IPS DF 6.9 (cell line): Measurements from ENCODE around the gene NUBP2.

Source experiments
- DNase-seq: peaks from one replicate; pipeline ENCODE4 v3.0.0-alpha.2; 2013; ENCODE audit warnings: low read depth, low spot score
- H3K27ac ChIP-seq: one replicate; pipeline ENCODE4 v1.5.1; 2013; ENCODE audit warnings: low read length, control low read depth
- H3K27me3 ChIP-seq: 2 replicates; pipeline ENCODE4 v1.6.1; 2013; ENCODE audit warnings: mild to moderate bottlenecking, low read length; ENCODE audit not compliant: control insufficient read depth, insufficient read depth
- H3K36me3 ChIP-seq: 2 replicates; pipeline ENCODE4 v1.6.1; 2013; ENCODE audit warnings: low read length; ENCODE audit not compliant: control insufficient read depth, insufficient read depth
- H3K4me1 ChIP-seq: 2 replicates; pipeline ENCODE4 v1.6.1; 2013; ENCODE audit warnings: low read length; ENCODE audit not compliant: control insufficient read depth, insufficient read depth
- H3K4me3 ChIP-seq: 2 replicates; pipeline ENCODE4 v1.5.1; 2013; ENCODE audit warnings: mild to moderate bottlenecking, low read length
- H3K9me3 ChIP-seq: 2 replicates; pipeline ENCODE4 v1.6.1; 2013; ENCODE audit warnings: low read length, inconsistent platforms; ENCODE audit not compliant: control insufficient read depth, insufficient read depth
- WGBS: extraction: QIAGEN DNeasy Blood & Tissue Kit; methylation state at CpG from one replicate; pipeline ENCODE4 v1.1.7; 2013; ENCODE audit warnings: mixed read lengths, missing lambda C conversion rate; ENCODE audit not compliant: insufficient read length, insufficient coverage; 5-methylcytosine and 5-hydroxymethylcytosine counted together

NUBP2 gene

GRCh38 chr16:1828645-1829410 is 46.1 kb downstream of the NUBP2 start:
- Histone ChIP-seq H3K4me3 (no peak overlapping the region), H3K27ac (no peak overlapping the region), H3K4me1 (peaks cover 2% of the 10 kb centered on the region; the same call in 1 of the 2 replicates), H3K9me3 (no peaks in the 10 kb centered on the region), H3K27me3 (no peaks in the 10 kb centered on the region), H3K36me3 (no peaks in the 10 kb centered on the region)
- WGBS: no CpG with 5 or more reads among the region's 11 CpGs
- no peak for DNase-seq

GRCh38 chr16:1830213-1830612 is 47.5 kb downstream of the NUBP2 start:
- Histone ChIP-seq H3K4me3 (no peak overlapping the region), H3K36me3 (no peaks in the 10 kb centered on the region), H3K4me1 (peaks cover 2% of the 10 kb centered on the region; the same call in 1 of the 2 replicates), H3K27me3 (no peaks in the 10 kb centered on the region), H3K9me3 (no peaks in the 10 kb centered on the region), H3K27ac (no peak overlapping the region)
- no CpG with 5 or more reads among the region's 3 CpGs for WGBS
- no peak for DNase-seq

GRCh38 chr16:1831186-1832075 is 48.7 kb downstream of the NUBP2 start:
- no CpG with 5 or more reads among the region's 19 CpGs for WGBS
- Histone ChIP-seq H3K36me3 (no peaks in the 10 kb centered on the region), H3K27ac (no peak overlapping the region)

GRCh38 chr16:1832838-1833454 is 50.2 kb downstream of the NUBP2 start:
- no peaks in the 10 kb centered on the region for H3K36me3 ChIP-seq
- H3K27me3 ChIP-seq: 0 out of 2 replicates have a peak, but pooled peaks cover 1% of the 10 kb centered on the region
- H3K4me1 ChIP-seq: no peaks in the 10 kb centered on the region
- no peak for DNase-seq
- H3K27ac ChIP-seq: no peak overlapping the region
- H3K4me3 ChIP-seq: no peak overlapping the region
- WGBS: no CpG with 5 or more reads among the region's 9 CpGs
- H3K9me3 ChIP-seq: no peaks in the 10 kb centered on the region

More at GRCh38 chr16:1831186-1832075, 48.7 kb downstream of the NUBP2 start:
- no peak overlapping the region for H3K4me3 ChIP-seq
- H3K9me3 ChIP-seq: no peaks in the 10 kb centered on the region
- H3K4me1 ChIP-seq: no peaks in the 10 kb centered on the region
- H3K27me3 ChIP-seq: no peaks in the 10 kb centered on the region
- no peak for DNase-seq

GRCh38 chr16:1834096-1834495 is 51.3 kb downstream of the NUBP2 start:
- no CpG with 5 or more reads among the region's 5 CpGs for WGBS
- H3K27ac ChIP-seq: no peak overlapping the region
- 0 out of 2 replicates have a peak, but pooled peaks cover 1% of the 10 kb centered on the region for H3K27me3 ChIP-seq
- no peaks in the 10 kb centered on the region for H3K9me3 ChIP-seq
- no peaks in the 10 kb centered on the region for H3K4me1 ChIP-seq
- H3K36me3 ChIP-seq: no peaks in the 10 kb centered on the region
- H3K4me3 ChIP-seq: no peak overlapping the region
- DNase-seq: no peak
